ENCODE data around the gene XXYLT1.

Gene XXYLT1

GRCh38 chr3:195036974-195037373, 234.0 kb downstream of the XXYLT1 start:
- Histone ChIP-seq H3K4me1 (ENCODE audit: control insufficient read depth, insufficient read depth, low read length) (no peaks in the 10 kb centered on the region), H3K27me3 (ENCODE audit: control insufficient read depth, insufficient read depth, low read length) (peaks cover 33% of the 10 kb centered on the region), H3K36me3 (ENCODE audit: insufficient read depth, low read length) (no peaks in the 10 kb centered on the region), H3K9me3 (replicated peaks; ENCODE audit: low read length) (no peaks in the 10 kb centered on the region), H3K4me2 (ENCODE audit: low read length) (no peak overlapping the region), H3K4me3 (ENCODE audit: low read length) (no peak overlapping the region), H3K9ac (ENCODE audit: low read depth, low read length) (no peak overlapping the region)

GRCh38 chr3:195036574-195036973, 234.4 kb downstream of the XXYLT1 start:
- Histone ChIP-seq H3K9ac (ENCODE audit: low read depth, low read length) (no peak overlapping the region), H3K9me3 (replicated peaks; ENCODE audit: low read length) (no peaks in the 10 kb centered on the region), H3K4me1 (ENCODE audit: control insufficient read depth, insufficient read depth, low read length) (no peaks in the 10 kb centered on the region), H3K27me3 (ENCODE audit: control insufficient read depth, insufficient read depth, low read length) (peaks cover 35% of the 10 kb centered on the region), H3K4me3 (ENCODE audit: low read length) (no peak overlapping the region), H3K4me2 (ENCODE audit: low read length) (no peak overlapping the region), H3K36me3 (ENCODE audit: insufficient read depth, low read length) (no peaks in the 10 kb centered on the region)

DNA sequence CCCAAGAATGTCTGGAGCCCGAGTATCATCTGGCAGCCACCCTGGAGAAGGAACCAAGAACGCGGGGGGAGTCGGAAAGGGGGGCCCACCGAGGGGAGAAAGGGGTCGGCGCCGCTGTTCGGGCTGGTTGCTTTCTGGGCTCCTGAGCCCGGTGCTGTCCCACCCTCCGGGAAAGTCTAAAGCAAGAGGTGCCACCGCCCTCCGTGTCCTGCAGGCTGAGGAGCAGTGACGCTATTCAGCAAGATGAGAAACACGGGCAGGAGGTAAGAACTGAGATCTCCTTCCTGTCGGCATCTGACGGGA, 234.8 kb downstream of the XXYLT1 start:
- Histone ChIP-seq H3K4me3 (ENCODE audit: low read length) (no peak overlapping the region), H3K27me3 (ENCODE audit: control insufficient read depth, insufficient read depth, low read length) (peaks cover 35% of the 10 kb centered on the region), H3K36me3 (ENCODE audit: insufficient read depth, low read length) (no peaks in the 10 kb centered on the region), H3K4me2 (ENCODE audit: low read length) (no peak overlapping the region), H3K9me3 (replicated peaks; ENCODE audit: low read length) (no peaks in the 10 kb centered on the region), H3K4me1 (ENCODE audit: control insufficient read depth, insufficient read depth, low read length) (no peaks in the 10 kb centered on the region), H3K9ac (ENCODE audit: low read depth, low read length) (no peak overlapping the region)

GRCh38 chr3:195035345-195036202, 235.4 kb downstream of the XXYLT1 start:
- H3K4me3 ChIP-seq (ENCODE audit: low read length) = no peak overlapping the region
- H3K9me3 ChIP-seq (replicated peaks; ENCODE audit: low read length) = no peaks in the 10 kb centered on the region
- no peak overlapping the region for H3K4me2 ChIP-seq (ENCODE audit: low read length)
- H3K36me3 ChIP-seq (ENCODE audit: insufficient read depth, low read length) = no peaks in the 10 kb centered on the region
- peaks cover 35% of the 10 kb centered on the region for H3K27me3 ChIP-seq (ENCODE audit: control insufficient read depth, insufficient read depth, low read length)
- no peaks in the 10 kb centered on the region for H3K4me1 ChIP-seq (ENCODE audit: control insufficient read depth, insufficient read depth, low read length)
- no peak overlapping the region for H3K9ac ChIP-seq (ENCODE audit: low read depth, low read length)

DNA sequence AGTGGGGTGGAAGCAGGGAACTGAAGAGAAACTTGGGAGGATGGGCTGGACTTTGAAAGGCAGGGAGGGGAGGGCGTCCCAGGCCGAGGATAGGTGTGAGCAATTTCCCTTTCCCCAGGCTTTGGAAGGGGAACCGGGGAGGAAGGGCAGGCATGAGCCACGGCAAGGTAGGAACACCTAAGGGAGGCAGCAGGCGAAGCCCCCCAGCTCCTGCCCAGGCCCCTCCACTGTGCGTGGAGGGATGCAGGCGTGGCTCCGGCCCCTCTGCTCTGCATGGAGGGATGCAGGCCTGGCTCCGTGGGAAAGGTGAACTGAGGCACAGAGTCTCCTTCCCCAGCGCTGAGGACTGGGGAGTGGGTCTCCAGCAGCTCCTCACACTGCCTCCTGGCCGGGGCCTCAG, 236.4 kb downstream of the XXYLT1 start:
- Histone ChIP-seq H3K4me3 (ENCODE audit: low read length) (no peak overlapping the region), H3K36me3 (ENCODE audit: insufficient read depth, low read length) (no peaks in the 10 kb centered on the region), H3K9me3 (replicated peaks; ENCODE audit: low read length) (no peaks in the 10 kb centered on the region), H3K4me1 (ENCODE audit: control insufficient read depth, insufficient read depth, low read length) (no peaks in the 10 kb centered on the region), H3K4me2 (ENCODE audit: low read length) (no peak overlapping the region), H3K27me3 (ENCODE audit: control insufficient read depth, insufficient read depth, low read length) (peaks cover 29% of the 10 kb centered on the region), H3K9ac (ENCODE audit: low read depth, low read length) (no peak overlapping the region)

DNA sequence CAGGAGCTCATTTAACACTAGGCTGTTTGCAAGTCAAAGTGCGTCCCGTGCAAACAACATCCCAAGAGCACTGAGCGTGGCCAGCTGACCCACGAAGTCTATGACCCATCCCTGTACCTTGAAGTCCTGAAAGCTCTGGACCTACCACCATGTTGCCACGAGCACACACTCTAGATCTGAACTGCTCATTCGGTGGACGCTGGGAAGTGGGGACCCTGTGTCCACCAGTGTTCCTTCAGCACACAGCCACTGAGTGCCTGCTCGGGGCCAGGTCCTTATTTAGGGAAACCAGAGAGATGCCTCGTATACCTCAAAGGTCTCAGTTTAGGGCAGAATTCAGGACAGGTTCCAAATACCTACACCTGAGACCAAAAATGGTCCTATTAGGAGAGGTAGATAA, 236.9 kb downstream of the XXYLT1 start:
- Histone ChIP-seq H3K27me3 (ENCODE audit: control insufficient read depth, insufficient read depth, low read length) (peaks cover 29% of the 10 kb centered on the region), H3K4me1 (ENCODE audit: control insufficient read depth, insufficient read depth, low read length) (no peaks in the 10 kb centered on the region), H3K4me3 (ENCODE audit: low read length) (no peak overlapping the region), H3K4me2 (ENCODE audit: low read length) (no peak overlapping the region), H3K9me3 (replicated peaks; ENCODE audit: low read length) (no peaks in the 10 kb centered on the region), H3K36me3 (ENCODE audit: insufficient read depth, low read length) (no peaks in the 10 kb centered on the region), H3K9ac (ENCODE audit: low read depth, low read length) (no peak overlapping the region)

DNA sequence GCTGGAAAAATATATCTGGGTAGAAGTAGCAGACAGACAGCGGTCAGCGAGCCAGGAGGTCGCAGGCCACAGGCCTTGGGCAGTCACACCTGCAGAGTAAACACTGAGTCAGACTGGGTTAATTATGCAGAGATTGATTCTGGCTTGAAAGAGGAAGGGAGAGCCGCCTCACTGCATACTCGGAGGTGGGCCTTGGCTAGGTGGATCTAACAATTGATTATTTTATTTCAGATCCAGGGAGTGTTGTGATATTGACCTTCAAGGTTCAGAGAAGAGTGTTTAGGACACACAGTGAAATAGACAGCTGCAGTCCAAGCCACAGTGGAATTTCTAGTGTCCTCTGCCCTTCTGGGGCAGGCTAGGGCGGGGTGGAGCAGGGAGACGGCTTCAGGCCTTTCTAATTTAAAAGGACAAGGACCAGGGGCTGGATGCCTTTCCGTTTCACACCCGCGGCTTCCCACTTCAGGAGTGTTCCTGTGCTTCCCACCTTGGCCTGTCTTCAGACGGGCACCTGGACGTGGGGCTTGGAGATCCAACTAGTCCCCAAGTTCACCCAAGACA, 237.3 kb downstream of the XXYLT1 start:
- H3K9ac ChIP-seq (ENCODE audit: low read depth, low read length) = no peak overlapping the region
- no peaks in the 10 kb centered on the region for H3K9me3 ChIP-seq (replicated peaks; ENCODE audit: low read length)
- no peak overlapping the region for H3K4me3 ChIP-seq (ENCODE audit: low read length)
- no peaks in the 10 kb centered on the region for H3K4me1 ChIP-seq (ENCODE audit: control insufficient read depth, insufficient read depth, low read length)
- no peaks in the 10 kb centered on the region for H3K36me3 ChIP-seq (ENCODE audit: insufficient read depth, low read length)
- peaks cover 29% of the 10 kb centered on the region for H3K27me3 ChIP-seq (ENCODE audit: control insufficient read depth, insufficient read depth, low read length)
- H3K4me2 ChIP-seq (ENCODE audit: low read length) = no peak overlapping the region

GRCh38 chr3:195032955-195033354, 238.0 kb downstream of the XXYLT1 start:
- Histone ChIP-seq H3K27me3 (ENCODE audit: control insufficient read depth, insufficient read depth, low read length) (peaks cover 27% of the 10 kb centered on the region), H3K36me3 (ENCODE audit: insufficient read depth, low read length) (no peaks in the 10 kb centered on the region), H3K4me1 (ENCODE audit: control insufficient read depth, insufficient read depth, low read length) (no peaks in the 10 kb centered on the region), H3K4me3 (ENCODE audit: low read length) (no peak overlapping the region), H3K9ac (ENCODE audit: low read depth, low read length) (no peak overlapping the region), H3K9me3 (replicated peaks; ENCODE audit: low read length) (no peaks in the 10 kb centered on the region), H3K4me2 (ENCODE audit: low read length) (no peak overlapping the region)

GRCh38 chr3:195032106-195032759, 238.7 kb downstream of the XXYLT1 start:
- Histone ChIP-seq H3K9me3 (replicated peaks; ENCODE audit: low read length) (no peaks in the 10 kb centered on the region), H3K4me3 (ENCODE audit: low read length) (no peak overlapping the region), H3K4me2 (ENCODE audit: low read length) (no peak overlapping the region), H3K27me3 (ENCODE audit: control insufficient read depth, insufficient read depth, low read length) (peaks cover 21% of the 10 kb centered on the region), H3K4me1 (ENCODE audit: control insufficient read depth, insufficient read depth, low read length) (no peaks in the 10 kb centered on the region), H3K36me3 (ENCODE audit: insufficient read depth, low read length) (no peaks in the 10 kb centered on the region), H3K9ac (ENCODE audit: low read depth, low read length) (no peak overlapping the region)

- no peak overlapping the region for H3K4me2 ChIP-seq (ENCODE audit: low read length)
- no peaks in the 10 kb centered on the region for H3K4me1 ChIP-seq (ENCODE audit: control insufficient read depth, insufficient read depth, low read length)
- H3K9ac ChIP-seq (ENCODE audit: low read depth, low read length) = no peak overlapping the region
- no peaks in the 10 kb centered on the region for H3K36me3 ChIP-seq (ENCODE audit: insufficient read depth, low read length)
- no peaks in the 10 kb centered on the region for H3K9me3 ChIP-seq (replicated peaks; ENCODE audit: low read length)
- no peak overlapping the region for H3K4me3 ChIP-seq (ENCODE audit: low read length)
- H3K27me3 ChIP-seq (ENCODE audit: control insufficient read depth, insufficient read depth, low read length) = peaks cover 18% of the 10 kb centered on the region
Measured at GRCh38 chr3:195031574-195032003, 239.4 kb downstream of the XXYLT1 start.

DNA sequence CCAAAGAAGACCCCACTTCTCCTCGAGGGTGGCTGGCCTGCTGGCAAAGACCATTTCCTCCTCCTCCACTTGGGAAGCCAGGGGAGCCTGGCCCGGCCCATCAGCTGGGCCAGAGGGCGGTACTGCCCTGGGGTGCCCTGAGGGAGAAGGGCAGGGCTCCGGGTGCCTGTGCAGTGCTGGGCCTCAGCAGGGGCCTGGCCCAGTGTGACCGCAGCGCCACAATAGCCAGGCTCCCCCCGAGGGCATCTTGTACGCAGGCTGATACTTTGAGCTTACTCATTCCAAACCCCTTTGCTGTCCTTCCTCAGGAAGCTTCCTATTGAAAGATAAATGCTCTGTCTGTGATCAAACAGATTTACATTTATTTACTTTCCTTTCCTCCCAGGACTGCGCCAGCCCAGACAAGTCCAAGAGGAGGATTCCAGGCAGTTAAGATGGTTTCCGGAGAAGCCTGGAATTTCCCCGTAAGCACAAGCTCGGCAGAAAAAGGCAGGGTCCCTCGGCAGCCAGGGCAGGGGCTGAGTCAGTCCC, 240.1 kb downstream of the XXYLT1 start:
- Histone ChIP-seq H3K4me3 (ENCODE audit: low read length) (no peak overlapping the region), H3K4me1 (ENCODE audit: control insufficient read depth, insufficient read depth, low read length) (no peaks in the 10 kb centered on the region), H3K9ac (ENCODE audit: low read depth, low read length) (no peak overlapping the region)

More for the DNA sequence above, 240.1 kb downstream of the XXYLT1 start:
- H3K36me3 ChIP-seq (ENCODE audit: insufficient read depth, low read length) = no peaks in the 10 kb centered on the region
- peaks cover 15% of the 10 kb centered on the region for H3K27me3 ChIP-seq (ENCODE audit: control insufficient read depth, insufficient read depth, low read length)
- H3K9me3 ChIP-seq (replicated peaks; ENCODE audit: low read length) = no peaks in the 10 kb centered on the region
- no peak overlapping the region for H3K4me2 ChIP-seq (ENCODE audit: low read length)

Data from skeletal muscle satellite cell (primary cell).